Adrenal gland (tissue), 12 donors: Measurements from ENCODE around the gene SLAMF9. TPM values are rescaled to one million over a fixed set of nuclear protein-coding genes. Genes with fewer than 3 reads are reported as not detected.
A peak's percentile ranks its signal among the peaks of the same experiment; 100 is the strongest.

Experiments used
- DNase-seq, 7 donors: peaks; one replicate each; pipeline ENCODE4 v3.0.0-alpha.2; 2019 to 2020
- H3K27ac ChIP-seq, 5 donors: fragments of 200-600 bp; sonication (generic) in 4 of 5; 1 replicate in 3 of 5; 2 replicates in 2 of 5; pipeline versions ENCODE4 v1.5.1 to v1.8.0; 2016 to 2020; ENCODE audit warnings: mild to moderate bottlenecking in 1 of 5
- H3K27me3 ChIP-seq: fragments of 200-600 bp; 2 replicates; pipeline ENCODE4 v1.8.0; 2021
- H3K36me3 ChIP-seq, 2 donors: fragments of 200-600 bp; replicated peaks in 1 of 2; 1 replicate in 1 of 2; 2 replicates in 1 of 2; pipeline versions ENCODE4 v1.5.1 to v1.8.0; 2018 to 2022
- H3K4me1 ChIP-seq, 2 donors: fragments of 200-600 bp; replicated peaks in 1 of 2; 1 replicate in 1 of 2; 2 replicates in 1 of 2; pipeline versions ENCODE4 v1.5.1 to v1.8.0; 2018 to 2021
- H3K4me3 ChIP-seq, 4 donors: fragments of 200-600 bp; sonication (generic) in 3 of 4; one replicate each; pipeline ENCODE4 v1.5.1; 2016 to 2018
- H3K9me3 ChIP-seq, 3 donors: fragments of 200-600 bp; sonication (generic) in 1 of 3; replicated peaks in 1 of 3; 1 replicate in 2 of 3; 2 replicates in 1 of 3; pipeline versions ENCODE4 v1.5.1 to v1.8.0; 2016 to 2021
- POLR2A ChIP-seq, 2 donors: fragments of 450-650 bp; IDR thresholded peaks; one replicate each; pipeline ENCODE4 v1.6.1; 2017; ENCODE audit warnings: antibody characterized with exemption in 2 of 2, mild to moderate bottlenecking in 2 of 2, moderate library complexity in 1 of 2
- WGBS, 4 donors: extraction: QIAGEN DNeasy Blood & Tissue Kit in 2 of 4; methylation state at CpG; one replicate each; pipeline versions ENCODE4 v1.1.5 to v1.1.7; 2013 to 2017; 5-methylcytosine and 5-hydroxymethylcytosine counted together
- intact Hi-C, 2 donors: fragments of 100-400 bp; cut with DNase I; formaldehyde crosslinking; loops; one replicate each; pipeline versions ENCODE4 v1.14.1 to v1.15.0; 2022 to 2023
- polyA plus RNA-seq, 3 donors: library from polyadenylated mRNA; stranded (reverse); fragments of 200-250 nt in 2 of 3; fragments of 350-450 nt in 1 of 3; fragmentation: Illumina TruSeq in 1 of 3; extraction: RNeasy Lipid Tissue Mini Kit (QIAGEN cat#74804) in 1 of 3; gene quantifications; one replicate each; pipeline ENCODE4 v1.2.3, GENCODE V29; 2013 to 2014
- total RNA-seq, 9 donors: library from RNA; depleted of rRNA in 4 of 9; stranded (reverse); fragments of >200 nt in 4 of 9; fragments of 120-200 nt in 1 of 9; fragmentation: NEBNext Ultra II Directional in 1 of 9; extraction: Animal tissue kit (Norgen Biotek cat#: 25700) in 1 of 9; gene quantifications; one replicate each; pipeline versions ENCODE4 v1.1.0 to v1.2.4, GENCODE V29; 2013 to 2023
- TF ChIP-seq, protein P1 (sequence below), 6 experiments: fragments of 450-650 bp in 4 of 6; fragments of 200-600 bp in 2 of 6; sonication (generic) in 1 of 6; IDR thresholded peaks; 1 replicate in 5 of 6; 2 replicates in 1 of 6; pipeline versions ENCODE4 v1.5.1 to v1.8.0; 2016 to 2021; ENCODE audit warnings: antibody characterized with exemption in 6 of 6, mild to moderate bottlenecking in 2 of 6, moderate library complexity in 1 of 6
- donor health status: healthy with polysubstance abuse.
- donor health status: Bipolar disorder and iron deficiency.
- donor health status: DM: yes; HTN: yes; CAD: no.
- donor health status: DM: no; HTN: no; CAD: no.
- donor health status: DM: no; HTN: no; CAD: no.
- donor health status: DM: yes; HTN: yes; CAD: no.

Gene SLAMF9
- total and polyA plus RNA-seq, 12 donors, result not detected

DNA sequence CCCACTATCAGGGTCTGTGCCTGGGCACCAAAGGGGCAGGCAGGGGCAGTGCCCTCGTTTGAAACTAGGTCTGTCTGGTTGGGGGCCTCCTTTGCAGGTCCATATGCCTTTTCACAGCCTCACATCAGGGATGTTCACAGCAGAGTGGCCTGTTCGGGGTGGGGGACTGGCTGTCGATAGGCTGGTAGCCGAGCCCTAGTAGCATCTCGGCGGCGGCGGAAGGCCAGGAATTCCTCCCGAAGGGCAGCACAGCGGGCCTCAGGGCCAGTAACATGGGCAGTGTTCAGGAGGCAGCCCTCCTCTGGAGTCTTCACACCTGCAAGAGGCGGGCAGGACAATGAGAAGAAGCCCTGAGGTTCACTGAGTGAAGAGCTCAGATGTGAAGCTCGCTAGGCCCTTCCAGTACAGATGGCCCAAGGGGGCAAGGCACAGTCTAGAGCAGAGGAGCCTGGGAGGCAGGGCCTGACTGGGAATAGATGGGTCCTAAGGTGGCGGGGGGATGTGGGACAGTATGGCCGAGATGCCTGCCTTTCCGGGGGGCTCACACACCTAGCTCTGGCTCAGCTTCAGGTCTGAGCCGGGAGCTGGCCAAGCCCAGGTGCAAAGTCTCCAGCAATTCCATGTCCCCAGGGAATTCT, 26.7 kb downstream of the SLAMF9 start:
- no peak for DNase-seq
- intact Hi-C loops, result no loop called here
- Histone ChIP-seq H3K27me3 (no peaks in the 10 kb centered on the region), H3K4me3 (no peak overlapping the region), H3K4me1 (peaks cover 4 to 30% of the 10 kb centered on the region in 2 donors), H3K9me3 (no peaks in the 10 kb centered on the region), H3K27ac (no peak overlapping the region), H3K36me3 (no peaks in the 10 kb centered on the region)
- TF ChIP-seq, protein P1, sequence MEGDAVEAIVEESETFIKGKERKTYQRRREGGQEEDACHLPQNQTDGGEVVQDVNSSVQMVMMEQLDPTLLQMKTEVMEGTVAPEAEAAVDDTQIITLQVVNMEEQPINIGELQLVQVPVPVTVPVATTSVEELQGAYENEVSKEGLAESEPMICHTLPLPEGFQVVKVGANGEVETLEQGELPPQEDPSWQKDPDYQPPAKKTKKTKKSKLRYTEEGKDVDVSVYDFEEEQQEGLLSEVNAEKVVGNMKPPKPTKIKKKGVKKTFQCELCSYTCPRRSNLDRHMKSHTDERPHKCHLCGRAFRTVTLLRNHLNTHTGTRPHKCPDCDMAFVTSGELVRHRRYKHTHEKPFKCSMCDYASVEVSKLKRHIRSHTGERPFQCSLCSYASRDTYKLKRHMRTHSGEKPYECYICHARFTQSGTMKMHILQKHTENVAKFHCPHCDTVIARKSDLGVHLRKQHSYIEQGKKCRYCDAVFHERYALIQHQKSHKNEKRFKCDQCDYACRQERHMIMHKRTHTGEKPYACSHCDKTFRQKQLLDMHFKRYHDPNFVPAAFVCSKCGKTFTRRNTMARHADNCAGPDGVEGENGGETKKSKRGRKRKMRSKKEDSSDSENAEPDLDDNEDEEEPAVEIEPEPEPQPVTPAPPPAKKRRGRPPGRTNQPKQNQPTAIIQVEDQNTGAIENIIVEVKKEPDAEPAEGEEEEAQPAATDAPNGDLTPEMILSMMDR (IDR thresholded peaks at IDR 0.05), result no peak
- TF ChIP-seq POLR2A (IDR thresholded peaks at IDR 0.05), result no peak
- 91 to 94% (median 92%) methylated on average over 16 of the region's 16 CpGs for WGBS, 4 donors

DNA sequence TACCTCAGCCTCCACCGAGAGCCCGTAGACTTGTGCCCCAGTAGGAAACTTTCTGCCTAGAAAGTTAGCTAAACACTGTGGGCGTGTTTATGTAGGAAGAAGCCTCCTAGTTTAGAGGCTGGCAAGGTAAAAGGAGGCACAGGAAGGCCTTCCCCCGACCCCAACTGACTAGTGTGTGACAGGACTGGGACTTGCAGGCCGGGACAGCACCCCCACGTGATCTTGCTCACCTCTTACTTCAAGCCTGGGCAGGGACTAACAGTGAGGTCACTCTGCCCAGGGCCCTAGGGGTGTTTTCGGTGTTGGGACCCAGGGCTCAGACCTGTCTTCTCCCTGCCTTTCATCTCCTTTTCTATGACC, 28.3 kb downstream of the SLAMF9 start:
- 9 to 25% (median 13%) methylated on average over 5 to 7 of the region's 7 CpGs for WGBS, 4 donors
- Histone ChIP-seq H3K27me3 (no peaks in the 10 kb centered on the region), H3K27ac (peak overlapping the region in 3 of 5 donors; percentile 82 to 93 (median 92)), H3K4me1 (peaks cover 4 to 41% of the 10 kb centered on the region in 2 donors), H3K9me3 (no peaks in the 10 kb centered on the region), H3K4me3 (peak overlapping the region; percentile 46 to 64 (median 59)), H3K36me3 (no peaks in the 10 kb centered on the region)
- intact Hi-C loops, result no loop called here
- TF ChIP-seq, protein P1 (IDR thresholded peaks at IDR 0.05), result no peak
- TF ChIP-seq POLR2A (IDR thresholded peaks at IDR 0.05), result no peak
- DNase-seq, result peak in 5 of 7 donors; percentile 43 to 66 (median 60)

DNA sequence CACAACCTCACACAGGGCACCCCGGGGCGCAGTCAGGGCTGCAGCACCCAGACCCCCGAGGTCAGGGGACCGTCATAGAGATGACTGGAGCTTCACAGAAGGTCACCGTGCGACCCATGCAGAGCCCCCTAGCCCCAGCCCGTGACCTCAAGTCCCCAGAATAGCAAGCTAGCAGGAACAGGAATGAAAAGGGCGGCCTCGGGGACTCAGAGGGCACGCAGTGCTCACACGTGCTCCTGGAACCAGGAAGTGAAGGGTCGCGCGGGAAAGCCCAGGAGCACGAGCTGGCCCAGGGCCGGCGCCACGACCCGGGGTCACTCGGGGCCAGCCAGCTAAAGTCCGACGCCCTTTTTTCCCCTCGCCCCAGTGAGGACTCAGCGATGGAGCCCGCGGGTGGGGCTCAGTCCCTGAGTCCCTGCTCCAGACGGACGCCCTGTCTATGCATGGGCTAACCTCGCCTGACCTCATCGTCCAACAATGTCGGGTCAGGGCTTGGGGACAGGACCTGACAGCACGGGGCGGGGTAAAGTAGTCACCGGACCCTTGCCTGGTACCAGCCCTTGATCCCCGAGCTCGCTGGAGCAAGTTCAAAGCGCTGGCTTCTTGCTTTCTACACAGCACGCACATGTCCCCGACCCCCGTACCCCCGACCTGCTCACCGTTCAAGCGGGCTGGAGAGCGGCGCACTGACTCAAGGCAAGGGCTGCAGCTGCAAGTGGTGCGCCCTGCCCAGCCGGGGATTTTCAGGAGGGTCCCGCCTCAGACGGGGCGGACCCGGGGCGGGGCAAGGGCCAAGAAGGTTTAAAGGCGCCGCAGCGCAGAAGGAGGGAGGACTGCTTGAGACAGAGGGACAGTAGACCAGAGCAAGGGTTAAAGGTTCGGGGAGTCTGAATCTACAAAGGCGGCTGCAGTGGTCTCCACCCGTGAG, 29.0 kb downstream of the SLAMF9 start, which contains the start of gene TAGLN2:
TSS of gene TAGLN2 (minus strand) at position 717 of the 928 bp plus-strand sequence. CDS start 4,998 bp downstream, outside the sequence.
- Histone ChIP-seq H3K9me3 (no peaks in the 10 kb centered on the region), H3K4me3 (peak within 1 kb of the TSS; percentile 46 to 64 (median 59)), H3K36me3 (peaks cover 0 to 4% of the 10 kb centered on the region in 2 donors), H3K4me1 (peaks cover 4 to 41% of the 10 kb centered on the region in 2 donors), H3K27me3 (no peaks in the 10 kb centered on the region), H3K27ac (peak within 1 kb of the TSS; percentile 35 to 93 (median 82))
- peak; percentile 83 to 93 (median 88) for DNase-seq
- intact Hi-C loops, result no loop called here
- TF ChIP-seq, protein P1 (IDR thresholded peaks at IDR 0.05), result no peak
- TF ChIP-seq POLR2A (IDR thresholded peaks at IDR 0.05), result peak in 1 of 2 donors; percentile 89
- WGBS, 4 donors, result 0 to 2% (median 1%) methylated on average over 14 to 58 of the region's 58 CpGs
